HG02973 (cell line): ENCODE results near the gene SEPHS2.

ENCODE experiments used
- ATAC-seq: cut with Tn5 transposase; IDR thresholded peaks from one replicate; pipeline ENCODE4 v1.9.1; 2021; ENCODE audit warnings: moderate library complexity; ENCODE audit not compliant: unreplicated experiment

Gene SEPHS2

GRCh38 chr16:30430428-30430970 lies 15.2 kb downstream of the SEPHS2 start:
- peak; percentile 3 for ATAC-seq

- peak; percentile 95 for ATAC-seq
Observed at GRCh38 chr16:30429678-30430427, 15.8 kb downstream of the SEPHS2 start, which contains the start of gene DCTPP1. TSS of gene DCTPP1 (minus strand) at chr16:30430030. CDS start at chr16:30429980, 50 bp downstream.

- ATAC-seq: no peak
Observed at GRCh38 chr16:30429418-30429677, 16.3 kb downstream of the SEPHS2 start.

GRCh38 chr16:30428055-30428454 lies 17.6 kb downstream of the SEPHS2 start:
- ATAC-seq: no peak

GRCh38 chr16:30421010-30421409 lies 24.7 kb downstream of the SEPHS2 start:
- no peak for ATAC-seq

GRCh38 chr16:30418350-30419181 lies 27.1 kb downstream of the SEPHS2 start:
- no peak for ATAC-seq

GRCh38 chr16:30417529-30418349 lies 27.9 kb downstream of the SEPHS2 start:
- ATAC-seq: no peak

- ATAC-seq: no peak
Observed at GRCh38 chr16:30416624-30417528, 28.8 kb downstream of the SEPHS2 start.

- ATAC-seq: no peak
Observed at GRCh38 chr16:30416047-30416603, 29.5 kb downstream of the SEPHS2 start.

- ATAC-seq: no peak
Observed at GRCh38 chr16:30414159-30414558, 31.5 kb downstream of the SEPHS2 start.

- ATAC-seq: no peak
Observed at GRCh38 chr16:30413112-30413806, 32.4 kb downstream of the SEPHS2 start.

- ATAC-seq: no peak
Observed at GRCh38 chr16:30409125-30410060, 36.3 kb downstream of the SEPHS2 start.

GRCh38 chr16:30407804-30408534 lies 37.7 kb downstream of the SEPHS2 start:
- peak; percentile 18 for ATAC-seq

- ATAC-seq: peak; percentile 58
Observed at GRCh38 chr16:30407102-30407803, 38.4 kb downstream of the SEPHS2 start, which contains the start of gene ZNF771. TSS of gene ZNF771 (plus strand) at chr16:30407606. CDS start at chr16:30408054, 448 bp downstream.

GRCh38 chr16:30406795-30407101 lies 38.9 kb downstream of the SEPHS2 start:
- ATAC-seq: peak; percentile 4

- no peak for ATAC-seq
Observed at GRCh38 chr16:30401768-30402425, 43.8 kb downstream of the SEPHS2 start.
